Adrenal gland (tissue), 5 donors: Measurements from ENCODE around the gene PEBP1.

Source experiments
- CTCF ChIP-seq, 6 experiments: fragments of 450-650 bp in 4 of 6; fragments of 200-600 bp in 2 of 6; sonication (generic) in 1 of 6; IDR thresholded peaks; 1 replicate in 5 of 6; 2 replicates in 1 of 6; pipeline versions ENCODE4 v1.5.1 to v1.8.0; 2016 to 2021; ENCODE audit warnings: antibody characterized with exemption in 6 of 6, mild to moderate bottlenecking in 2 of 6, moderate library complexity in 1 of 6
- POLR2A ChIP-seq, 2 donors: fragments of 450-650 bp; IDR thresholded peaks; one replicate each; pipeline ENCODE4 v1.6.1; 2017; ENCODE audit warnings: antibody characterized with exemption in 2 of 2, mild to moderate bottlenecking in 2 of 2, moderate library complexity in 1 of 2
- donor health status: DM: no; HTN: no; CAD: no.

- TF ChIP-seq CTCF (IDR thresholded peaks at IDR 0.05) (no peak), POLR2A (IDR thresholded peaks at IDR 0.05) (no peak)
These were observed 52.0 kb downstream of the PEBP1 start for GRCh38 chr12:118187751-118188435.
